ENCODE data around the gene LTBP2. TPM values are rescaled to one million over a fixed set of nuclear protein-coding genes. Genes with fewer than 3 reads are reported as not detected.

LTBP2 gene
- total RNA-seq, 1 experiment from 2014 or later, result 5.2 TPM

DNA sequence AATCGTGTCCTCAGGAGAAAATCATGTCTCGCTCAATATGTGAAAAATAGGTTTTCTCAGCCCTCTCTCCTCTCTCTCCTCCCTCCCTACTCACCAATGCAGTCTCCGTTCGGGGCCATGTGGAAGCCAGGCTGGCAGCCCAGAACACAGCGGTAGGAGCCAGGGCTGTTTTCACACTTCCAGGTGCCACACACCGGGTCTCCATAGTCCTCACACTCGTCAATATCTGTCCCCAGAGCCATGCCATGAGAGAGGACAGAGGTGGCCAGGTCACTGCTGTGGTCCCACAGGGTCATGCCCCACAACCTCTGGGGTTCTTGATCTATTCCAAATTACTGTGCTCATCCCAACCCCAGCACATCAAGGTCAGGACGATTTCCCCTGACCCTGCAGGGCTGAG lies 105.0 kb downstream of the LTBP2 start:
- no peak for DNase-seq (ENCODE audit: low read depth)

DNA sequence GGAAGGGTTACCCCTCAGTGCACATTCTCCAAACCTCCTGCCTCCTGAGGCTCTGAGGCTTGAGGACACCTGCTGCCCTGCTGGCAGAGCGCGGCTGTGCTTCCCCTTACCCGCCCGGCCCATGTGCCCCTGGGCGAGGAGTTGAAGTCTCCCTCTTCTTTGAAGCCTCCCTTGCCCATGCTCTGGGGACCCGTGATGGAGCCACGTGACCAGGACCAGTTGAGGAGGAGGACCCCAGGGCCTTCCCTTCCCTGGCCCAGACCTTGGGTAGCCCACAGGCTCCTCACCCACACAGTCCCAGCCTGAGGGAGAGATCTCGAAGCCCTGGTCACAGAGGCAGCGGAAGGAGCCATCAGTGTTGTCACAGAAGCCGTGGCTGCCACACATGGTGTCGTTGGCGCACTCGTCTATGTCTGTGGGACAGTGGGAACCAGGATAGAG lies 105.6 kb downstream of the LTBP2 start:
- no peak for DNase-seq (ENCODE audit: low read depth)

DNA sequence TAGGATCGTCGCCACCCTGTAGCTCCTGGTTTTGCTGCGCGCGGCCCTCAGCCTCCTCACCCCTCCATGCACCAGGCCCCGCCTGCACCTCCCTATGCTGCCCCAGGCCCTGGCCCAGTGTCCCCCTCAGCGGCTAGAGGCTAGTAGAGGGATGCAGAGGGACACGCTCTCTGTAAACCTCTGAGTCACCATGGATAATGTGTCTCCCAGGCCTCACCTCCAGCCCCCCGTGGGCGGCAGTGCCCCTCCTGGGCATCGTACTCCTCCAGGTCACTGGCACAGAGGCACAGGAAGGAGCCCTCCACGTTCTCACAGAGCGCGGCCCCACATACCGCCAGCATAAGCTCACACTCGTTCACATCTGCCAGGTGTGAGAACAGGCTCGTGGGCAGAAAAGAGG lies 106.2 kb downstream of the LTBP2 start:
- DNase-seq (ENCODE audit: low read depth), result no peak

DNA sequence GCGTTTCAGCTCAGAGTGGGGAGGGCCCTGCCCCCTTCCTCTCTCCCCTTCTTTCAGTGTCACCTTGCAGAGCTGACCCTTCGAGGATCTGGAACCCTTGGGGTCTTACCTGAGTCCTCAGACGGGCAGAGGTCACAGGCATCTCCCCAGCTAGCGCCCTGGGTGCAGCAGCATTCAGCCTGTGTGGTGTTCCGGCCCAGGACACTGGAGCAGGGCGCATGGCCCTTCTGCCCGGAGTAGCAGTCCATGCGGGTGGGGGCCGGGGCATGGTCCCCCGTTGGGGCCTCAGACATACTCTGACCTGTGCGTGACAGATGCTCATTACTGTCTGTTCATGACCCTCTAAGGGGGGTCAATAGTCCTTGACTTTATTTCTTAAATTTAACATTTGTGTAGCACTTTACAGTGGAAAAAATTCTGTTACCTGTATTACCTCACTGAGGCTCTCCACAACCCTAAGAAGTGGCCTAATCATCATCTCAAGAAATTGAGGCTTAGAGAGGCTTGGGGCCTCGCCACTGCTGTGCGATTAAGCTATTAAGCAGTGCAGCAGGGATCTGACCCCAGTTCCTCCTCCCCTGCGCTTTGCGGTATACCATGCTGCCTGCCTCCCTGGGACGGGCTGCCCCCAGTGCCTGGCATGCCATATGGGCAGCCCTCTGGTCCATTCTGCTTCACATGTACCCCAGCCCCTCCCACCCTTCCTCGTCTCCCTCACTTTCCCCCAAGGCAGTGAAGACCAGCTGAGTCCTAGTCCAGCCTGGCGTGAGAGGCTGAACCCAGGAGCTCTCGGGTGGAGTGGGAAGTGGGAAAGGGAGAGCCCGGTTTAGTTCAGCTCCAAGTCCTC lies 106.9 kb downstream of the LTBP2 start:
- DNase-seq (ENCODE audit: low read depth), result no peak

DNA sequence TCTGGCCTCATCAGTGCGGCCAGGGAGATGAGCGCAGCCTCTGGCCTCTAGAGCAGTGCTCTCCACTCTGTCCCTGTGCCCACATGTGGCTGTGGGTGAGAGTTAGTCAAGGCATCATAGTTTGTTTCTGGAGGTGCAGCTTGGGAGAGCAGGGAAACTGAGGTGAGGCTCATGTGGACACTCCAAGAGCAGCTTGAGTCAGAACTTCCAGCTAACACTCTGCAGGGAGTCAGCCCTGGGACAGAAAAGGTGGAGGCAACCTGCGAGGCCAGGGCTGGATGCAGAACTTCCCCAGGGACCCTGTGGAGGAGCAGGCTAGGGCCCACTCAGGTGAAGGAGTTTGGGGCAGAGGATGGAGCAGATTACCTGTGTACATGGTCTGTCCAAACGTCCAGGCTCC lies 107.6 kb downstream of the LTBP2 start:
- DNase-seq (ENCODE audit: low read depth), result no peak

DNA sequence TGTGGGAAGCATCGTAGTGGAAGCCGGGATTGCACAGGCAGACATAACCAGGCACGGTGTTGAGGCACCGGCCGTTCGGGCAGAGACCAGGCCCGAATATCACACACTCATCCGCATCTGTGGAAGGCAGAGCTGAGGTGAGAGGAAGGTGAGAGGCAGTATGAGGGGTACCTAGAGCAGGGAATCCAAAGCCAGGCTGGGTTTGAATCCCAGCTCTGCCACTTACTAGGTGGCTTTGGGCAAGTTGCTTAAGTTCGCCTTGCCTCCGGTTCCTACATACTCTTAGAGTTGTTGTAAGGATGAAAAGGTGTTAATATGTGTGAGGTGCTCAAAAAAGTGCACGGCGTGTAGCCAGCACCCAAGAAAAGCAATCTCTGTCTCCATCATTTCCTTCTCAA lies 108.1 kb downstream of the LTBP2 start:
- no peak for DNase-seq (ENCODE audit: low read depth)

DNA sequence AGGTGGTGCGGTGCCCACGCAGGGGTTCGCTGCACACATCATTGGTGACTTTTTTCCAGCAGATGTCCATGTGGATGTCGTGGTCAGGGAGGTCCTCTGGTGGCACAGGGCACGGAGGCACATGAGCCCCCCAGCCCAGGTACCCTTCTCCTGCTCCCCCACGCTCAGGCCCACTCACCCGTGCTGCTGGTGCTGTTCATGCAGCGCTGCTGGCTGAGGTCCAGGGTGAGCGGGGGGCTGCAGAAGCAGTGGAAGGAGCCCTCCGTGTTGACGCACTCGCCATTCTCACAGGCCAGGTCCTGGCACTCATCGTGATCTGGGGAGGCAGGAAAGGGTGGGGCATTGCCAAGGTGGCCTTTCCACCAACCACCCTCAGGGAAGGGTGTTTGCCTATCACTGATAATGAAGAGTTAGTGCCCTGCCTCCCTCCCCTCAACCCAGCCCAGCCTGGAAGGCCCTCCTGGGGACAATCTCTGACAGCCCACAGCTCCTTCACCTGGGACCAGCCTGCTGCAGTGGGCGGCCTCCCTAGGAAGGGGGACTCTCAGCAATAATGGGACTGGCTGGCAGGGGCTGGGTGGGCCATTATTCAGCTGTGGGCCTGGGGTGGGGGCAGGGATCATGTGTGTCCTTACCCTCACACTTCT lies 108.6 kb downstream of the LTBP2 start:
- DNase-seq (ENCODE audit: low read depth), result no peak

DNA sequence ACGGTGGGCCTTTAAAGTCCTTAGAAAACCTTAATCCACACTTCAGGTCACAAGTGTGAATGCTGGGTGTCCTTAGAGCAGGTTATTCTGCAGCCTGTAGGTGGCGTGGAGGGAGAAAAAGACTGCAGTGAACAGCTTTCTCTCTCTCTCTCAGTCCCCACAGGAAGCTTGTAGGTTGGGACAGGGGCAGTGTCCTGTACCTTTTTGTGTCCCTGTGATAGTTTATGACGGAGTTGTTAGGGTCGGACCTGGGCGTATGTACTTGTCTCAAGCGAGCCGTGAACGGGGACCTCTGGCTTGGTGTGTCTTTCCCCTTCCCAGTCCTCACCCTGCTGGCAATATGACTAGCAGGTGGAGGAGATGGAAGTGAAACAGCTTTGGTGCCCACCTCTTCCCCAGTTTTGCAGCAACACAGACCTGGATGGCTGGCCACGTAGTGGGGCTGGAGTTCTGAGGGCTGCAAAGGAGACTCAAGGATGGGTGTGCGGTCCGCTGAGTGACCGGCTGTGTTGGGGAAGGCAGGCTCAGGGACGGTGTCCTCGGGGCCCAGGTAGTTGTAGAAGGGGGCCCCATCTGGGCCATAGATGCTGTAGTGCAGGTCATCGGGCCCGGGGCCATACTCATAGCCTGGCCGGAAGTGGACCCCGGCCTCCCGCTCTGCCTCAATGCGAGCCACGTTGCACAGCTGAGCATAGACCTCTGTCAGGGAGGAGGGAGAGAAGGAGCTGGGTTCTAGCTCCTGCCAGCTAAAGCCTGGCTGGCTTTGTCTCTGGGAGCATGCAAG lies 109.6 kb downstream of the LTBP2 start:
- DNase-seq (ENCODE audit: low read depth), result peak; percentile 63

DNA sequence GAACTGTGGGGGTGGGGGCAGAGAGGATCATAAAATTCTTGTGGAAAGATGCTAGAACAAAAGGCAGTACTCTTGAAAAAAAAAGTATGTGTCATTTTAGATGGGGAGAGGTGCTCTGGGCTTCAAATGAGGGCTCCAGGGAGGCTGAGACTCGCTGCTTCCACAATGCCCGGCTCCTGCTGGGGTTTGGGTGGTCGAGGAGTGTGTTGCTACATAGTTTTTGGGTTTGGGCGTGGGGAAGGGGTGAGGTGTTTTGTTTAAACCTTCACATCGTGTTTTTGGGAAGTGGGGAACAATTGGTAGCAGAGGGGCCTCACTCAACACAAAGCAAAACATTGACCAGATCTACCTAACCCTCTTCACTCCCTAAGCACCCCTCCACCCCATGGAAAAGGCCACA lies 110.3 kb downstream of the LTBP2 start:
- no peak for DNase-seq (ENCODE audit: low read depth)

DNA sequence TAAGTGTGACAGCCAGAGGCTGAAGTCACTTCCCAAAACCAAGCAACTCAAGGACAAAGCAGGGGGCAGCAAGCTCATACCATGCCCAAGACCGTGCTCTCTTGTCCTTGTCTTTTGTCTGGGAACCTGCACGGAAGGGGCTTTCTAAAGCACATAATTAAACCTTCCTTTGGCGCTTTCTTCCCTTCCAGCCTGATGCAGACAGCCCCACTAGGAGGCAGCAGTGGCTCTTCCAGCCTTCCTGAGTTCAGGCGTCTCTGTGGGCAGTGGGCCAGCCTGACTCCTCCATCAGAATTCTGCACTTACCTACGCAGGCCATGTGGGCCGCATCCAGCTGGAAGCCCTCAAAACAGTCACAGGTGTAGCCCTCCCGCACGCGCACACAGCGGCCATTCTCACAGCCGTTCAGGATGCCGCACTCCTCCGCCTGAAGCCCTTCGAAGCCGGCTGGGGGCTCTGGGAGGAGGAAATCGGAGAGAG lies 110.9 kb downstream of the LTBP2 start:
- DNase-seq (ENCODE audit: low read depth), result peak; percentile 49

DNA sequence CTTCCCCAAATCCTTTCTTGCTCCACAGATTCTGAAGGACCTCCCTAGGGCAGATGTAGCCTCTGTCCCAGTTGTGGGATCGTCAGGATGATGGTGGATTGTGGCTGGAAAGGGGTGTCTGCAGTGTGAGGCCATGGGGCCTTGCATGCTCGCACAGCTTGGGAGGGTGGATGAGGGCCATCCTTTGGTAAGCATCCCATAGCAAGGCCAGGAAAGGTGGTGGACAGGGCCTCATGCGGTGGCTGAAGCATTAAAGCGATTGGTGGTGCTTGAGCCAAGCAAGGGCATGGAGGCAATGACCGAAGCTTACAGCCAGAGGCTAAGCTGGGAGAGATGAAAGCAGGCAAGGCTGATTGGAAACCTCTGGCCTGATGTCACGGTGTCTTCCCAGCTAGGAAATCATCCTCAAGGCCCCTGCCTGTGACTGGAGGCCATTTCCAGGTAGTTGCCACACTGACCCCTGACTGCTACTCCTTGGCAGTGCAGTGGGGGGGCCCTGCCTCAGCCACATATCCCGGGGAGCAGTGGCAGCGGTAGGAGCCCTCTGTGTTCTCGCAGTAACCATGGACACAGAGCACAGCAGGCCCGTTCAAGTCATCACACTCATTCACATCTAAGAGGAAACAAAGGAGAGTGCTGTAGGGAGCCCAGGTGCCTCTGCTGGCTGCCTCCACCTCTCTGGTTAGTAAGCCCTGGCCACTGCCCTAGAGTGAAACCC lies 111.5 kb downstream of the LTBP2 start:
- DNase-seq (ENCODE audit: low read depth), result peak; percentile 18

DNA sequence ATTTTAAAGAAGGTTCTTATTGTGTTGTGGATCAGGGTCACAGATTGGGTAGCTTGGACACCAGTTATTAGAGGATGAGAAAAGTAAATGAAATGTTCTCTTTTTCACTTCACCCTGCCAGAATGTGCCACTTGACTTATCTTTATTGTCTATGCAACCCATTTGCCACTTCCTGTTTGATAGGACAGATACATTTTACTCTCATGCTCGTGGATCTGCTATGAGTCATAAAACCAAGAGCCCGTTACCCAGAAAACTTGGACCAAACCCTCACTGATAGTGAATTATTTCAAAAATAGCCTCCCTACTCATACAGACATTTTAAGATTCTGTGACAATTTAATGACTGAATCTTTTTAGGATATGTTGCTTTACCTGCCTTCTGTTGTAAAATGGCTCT lies 116.7 kb downstream of the LTBP2 start:
- no peak for DNase-seq (ENCODE audit: low read depth)

DNA sequence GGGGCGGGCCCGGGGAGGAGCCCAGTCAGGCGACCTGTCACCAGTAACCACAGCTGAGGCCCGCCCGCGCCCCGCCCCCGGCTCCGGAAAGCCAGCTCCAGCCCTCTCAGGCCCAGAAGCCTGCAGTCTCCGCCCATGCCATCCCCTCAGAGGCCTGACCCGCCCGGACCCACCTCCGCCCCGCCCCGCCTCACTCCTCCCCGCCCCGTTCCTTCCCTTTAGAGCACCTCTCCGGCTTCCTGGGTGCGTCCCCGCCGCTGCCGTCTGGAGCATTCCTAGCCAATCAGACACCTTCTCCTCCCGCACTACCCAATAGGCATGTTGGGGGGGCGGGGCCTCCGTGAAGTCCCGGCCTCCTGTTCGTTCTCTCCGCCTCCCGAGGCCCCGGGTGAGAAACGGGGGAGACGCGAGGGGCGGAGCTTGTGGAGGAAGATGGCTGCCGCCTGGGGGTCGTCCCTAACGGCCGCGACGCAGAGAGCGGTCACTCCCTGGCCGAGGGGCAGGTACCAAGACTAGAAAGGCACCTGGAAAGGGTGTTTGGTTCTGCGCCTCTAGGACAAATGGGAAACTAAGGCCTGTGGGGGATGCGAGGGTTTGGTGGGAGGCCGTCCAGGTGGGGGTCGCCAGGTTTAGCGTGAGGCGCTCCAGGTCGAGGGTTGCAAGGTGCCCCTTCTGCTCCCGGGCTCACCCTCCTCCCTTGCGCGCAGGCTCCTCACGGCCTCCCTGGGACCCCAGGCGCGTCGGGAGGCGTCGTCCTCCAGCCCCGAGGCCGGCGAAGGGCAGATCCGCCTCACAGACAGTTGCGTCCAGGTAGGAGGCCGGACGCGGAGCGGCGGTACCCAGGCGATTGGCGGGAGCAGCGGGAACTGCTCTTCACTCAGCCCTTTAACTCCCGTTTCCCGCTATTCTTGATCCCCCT lies 118.4 kb downstream of the LTBP2 start, which contains the start of gene ISCA2:
Gene ISCA2, plus strand, starts transcription at position 423 of the 919 bp plus-strand sequence. Its CDS starts 10 bp downstream, at position 433.
- DNase-seq (ENCODE audit: low read depth), result peak; percentile 98

DNA sequence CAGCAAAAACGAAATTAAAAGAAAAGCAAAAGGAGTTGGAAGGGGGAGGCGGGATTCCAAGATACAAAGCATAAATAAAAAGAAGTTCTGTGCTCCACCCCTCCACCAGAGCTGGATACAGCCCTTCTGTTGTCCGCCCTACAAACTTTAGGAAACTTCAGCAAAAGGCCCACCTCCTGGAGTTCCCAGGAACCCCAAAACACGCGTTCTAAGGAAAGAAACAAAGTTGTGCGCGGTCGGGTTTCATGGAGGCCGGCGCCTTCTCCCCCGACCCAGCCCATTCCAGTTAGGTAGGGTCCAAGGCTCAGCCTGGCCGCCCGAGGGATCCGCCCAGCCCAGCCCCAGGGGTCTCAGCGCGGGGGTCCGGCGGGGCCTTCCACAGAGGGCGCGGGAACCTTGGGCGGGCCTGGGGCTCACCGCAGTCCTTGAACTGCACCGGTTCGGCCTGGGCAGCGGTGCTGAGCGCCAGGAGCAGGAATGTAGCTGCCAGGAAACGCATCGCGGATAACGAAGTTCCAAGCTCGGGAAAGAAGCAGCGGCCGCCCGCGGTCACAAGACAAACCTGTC lies 119.2 kb downstream of the LTBP2 start, which contains the start of gene NPC2:
Gene NPC2, minus strand, starts transcription at position 530 of the 567 bp plus-strand sequence. Its CDS starts 31 bp downstream, at position 499.
- DNase-seq (ENCODE audit: low read depth), result peak; percentile 30

DNA sequence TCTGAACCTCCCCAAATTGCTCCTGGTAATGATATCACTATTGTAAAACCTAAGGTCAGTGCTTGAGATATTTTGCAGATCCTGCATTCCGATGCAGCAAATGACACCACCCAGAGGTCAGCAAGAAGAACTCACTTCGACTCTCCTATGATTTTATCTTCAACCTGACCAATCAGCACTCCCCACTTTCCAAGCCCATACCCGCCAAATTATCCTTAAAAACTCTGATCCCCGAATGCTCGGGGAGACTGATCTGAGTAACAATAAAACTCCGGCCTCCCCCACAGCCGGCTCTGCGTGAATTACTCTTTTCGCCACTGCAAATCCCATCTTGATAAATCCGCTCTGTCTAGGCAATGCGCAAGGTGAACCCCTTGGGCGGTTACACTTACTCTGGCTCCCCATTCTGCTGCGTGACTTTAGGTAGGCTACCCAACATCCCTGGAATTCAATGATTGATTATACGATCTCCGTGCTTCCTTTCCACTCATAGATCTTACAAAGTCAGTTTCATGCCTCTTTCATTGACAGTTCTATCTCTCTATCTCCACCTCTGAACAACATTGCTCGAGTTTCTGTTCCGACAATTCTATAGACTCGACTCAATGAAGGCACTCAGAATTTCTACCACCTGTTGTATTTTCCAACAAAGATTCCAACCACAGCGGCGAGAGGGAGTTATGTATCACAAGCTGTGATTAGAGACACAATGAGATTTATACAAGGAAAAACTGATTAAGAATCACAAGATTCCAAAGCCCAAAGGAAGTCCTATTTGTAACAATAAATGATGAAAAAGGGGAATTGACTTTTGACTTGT lies 119.9 kb downstream of the LTBP2 start:
- peak; percentile 68 for DNase-seq (ENCODE audit: low read depth)

DNA sequence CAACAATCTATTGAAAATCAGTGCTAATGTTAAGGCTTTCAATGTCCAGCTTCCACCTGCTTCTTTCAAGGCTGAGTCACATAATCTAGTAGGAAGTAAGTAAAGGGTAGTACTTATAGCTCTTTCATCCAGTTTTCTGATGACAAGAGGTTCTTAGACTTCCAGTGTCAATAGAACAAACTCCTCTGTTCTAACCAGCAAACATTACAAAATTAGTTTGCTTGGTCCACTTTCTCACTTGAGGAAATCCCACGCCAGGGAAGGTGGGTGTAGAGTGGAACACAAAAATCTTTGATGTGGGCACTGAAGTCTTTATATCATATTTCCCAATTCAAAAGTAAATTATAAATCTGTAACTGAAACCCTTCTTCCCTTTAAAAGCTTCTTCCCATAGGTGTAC lies 121.6 kb downstream of the LTBP2 start:
- DNase-seq (ENCODE audit: low read depth), result no peak

DNA sequence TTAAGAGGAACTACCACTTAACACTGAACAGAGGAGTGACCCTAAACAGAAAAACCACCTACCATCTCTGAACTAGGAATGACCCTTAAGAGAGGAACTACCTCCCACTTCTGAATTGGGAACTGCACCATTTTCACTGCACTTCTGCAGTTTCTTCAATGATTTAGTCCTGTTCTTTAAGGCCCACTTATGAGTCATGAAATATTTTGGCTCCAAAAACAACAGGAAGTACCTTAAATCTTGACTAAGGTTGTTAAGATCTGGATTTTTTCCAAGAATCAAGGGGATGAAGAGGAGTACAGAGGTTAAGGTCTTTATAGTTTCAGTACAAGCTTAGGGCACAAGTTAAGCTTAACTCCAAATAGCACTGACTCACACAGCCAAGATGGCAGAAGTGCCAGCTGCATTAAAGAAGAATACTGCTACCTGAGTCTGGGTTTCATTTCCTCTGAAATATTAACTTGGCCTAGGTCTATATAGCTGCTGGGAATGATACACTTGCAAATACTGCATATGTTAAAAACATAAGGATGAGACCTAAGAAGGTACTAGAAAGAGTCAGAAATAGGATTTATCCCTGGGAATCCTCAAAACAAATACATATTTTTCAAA lies 123.1 kb downstream of the LTBP2 start:
- DNase-seq (ENCODE audit: low read depth), result peak; percentile 93

DNA sequence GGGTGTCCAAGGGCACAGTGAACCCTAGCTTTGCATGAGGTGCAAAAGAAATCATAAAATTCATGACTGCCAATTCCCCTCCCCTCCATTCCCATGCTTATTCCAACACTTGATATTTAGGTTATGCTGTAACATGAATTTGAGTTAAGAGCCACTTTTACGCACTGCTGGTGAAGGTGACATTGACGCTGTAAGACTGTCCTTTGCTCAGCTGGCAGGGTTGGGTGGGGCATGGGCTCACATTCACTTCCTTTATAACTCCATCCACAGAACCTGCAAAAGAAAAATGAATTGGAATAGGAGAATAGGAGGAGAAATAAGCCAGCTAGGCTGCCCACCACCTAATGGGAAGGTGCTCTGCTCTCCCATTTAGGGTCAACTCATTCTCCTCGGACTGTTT lies 125.9 kb downstream of the LTBP2 start:
- DNase-seq (ENCODE audit: low read depth), result no peak

DNA sequence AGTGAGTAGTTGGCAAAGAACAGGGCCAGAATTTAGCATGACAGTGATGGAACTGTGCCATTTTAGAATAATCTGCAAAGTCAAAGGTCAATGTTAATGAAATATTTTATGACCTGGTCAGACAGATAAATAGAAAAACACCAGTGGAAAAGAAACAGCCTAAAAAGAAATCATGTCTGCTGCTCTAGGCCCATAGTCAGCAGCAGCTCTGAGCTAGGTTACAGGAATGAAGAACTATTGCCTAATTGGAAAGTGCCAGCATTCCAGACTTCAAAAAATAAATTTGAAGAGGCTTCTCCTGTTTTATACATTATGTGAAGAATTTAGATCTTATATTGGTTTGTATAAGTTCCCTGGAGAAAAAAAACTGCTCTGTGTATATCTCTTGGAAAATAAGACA lies 128.7 kb downstream of the LTBP2 start:
- DNase-seq (ENCODE audit: low read depth), result no peak
